Lower leg skin (tissue), 3 donors: ENCODE results near the gene PARP16.

Source experiments
- POLR2A ChIP-seq, 2 donors: fragments of 450-650 bp; IDR thresholded peaks; one replicate each; pipeline ENCODE4 v1.6.1; 2016 to 2017; ENCODE audit warnings: antibody characterized with exemption in 2 of 2, mild to moderate bottlenecking in 1 of 2, moderate library complexity in 1 of 2
- TF ChIP-seq, protein P1 (sequence below), 3 donors: fragments of 450-650 bp; IDR thresholded peaks; one replicate each; pipeline ENCODE4 v1.5.1; 2016; ENCODE audit warnings: antibody characterized with exemption in 3 of 3, mild to moderate bottlenecking in 3 of 3, moderate library complexity in 2 of 3

DNA sequence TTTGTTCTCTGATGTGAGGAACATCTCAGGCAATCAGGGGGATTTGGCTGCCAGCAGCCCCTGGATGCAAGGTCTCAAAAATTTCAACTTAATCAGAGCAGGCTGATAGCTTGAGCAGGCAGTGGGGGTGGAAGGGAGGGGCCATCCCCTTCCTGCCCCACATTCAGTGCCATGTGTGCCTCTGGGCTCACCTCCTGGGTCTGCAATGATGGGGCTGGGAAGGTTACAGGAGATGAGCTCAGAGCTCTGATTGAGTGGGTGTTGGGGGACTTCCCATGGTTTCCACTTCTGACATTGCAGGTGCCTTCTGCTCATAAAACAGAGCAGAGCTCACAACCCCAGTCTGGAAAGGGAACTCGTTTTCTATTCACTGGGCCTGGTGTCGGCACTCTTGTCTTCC lies 37.0 kb downstream of the PARP16 start:
- TF ChIP-seq, protein P1, sequence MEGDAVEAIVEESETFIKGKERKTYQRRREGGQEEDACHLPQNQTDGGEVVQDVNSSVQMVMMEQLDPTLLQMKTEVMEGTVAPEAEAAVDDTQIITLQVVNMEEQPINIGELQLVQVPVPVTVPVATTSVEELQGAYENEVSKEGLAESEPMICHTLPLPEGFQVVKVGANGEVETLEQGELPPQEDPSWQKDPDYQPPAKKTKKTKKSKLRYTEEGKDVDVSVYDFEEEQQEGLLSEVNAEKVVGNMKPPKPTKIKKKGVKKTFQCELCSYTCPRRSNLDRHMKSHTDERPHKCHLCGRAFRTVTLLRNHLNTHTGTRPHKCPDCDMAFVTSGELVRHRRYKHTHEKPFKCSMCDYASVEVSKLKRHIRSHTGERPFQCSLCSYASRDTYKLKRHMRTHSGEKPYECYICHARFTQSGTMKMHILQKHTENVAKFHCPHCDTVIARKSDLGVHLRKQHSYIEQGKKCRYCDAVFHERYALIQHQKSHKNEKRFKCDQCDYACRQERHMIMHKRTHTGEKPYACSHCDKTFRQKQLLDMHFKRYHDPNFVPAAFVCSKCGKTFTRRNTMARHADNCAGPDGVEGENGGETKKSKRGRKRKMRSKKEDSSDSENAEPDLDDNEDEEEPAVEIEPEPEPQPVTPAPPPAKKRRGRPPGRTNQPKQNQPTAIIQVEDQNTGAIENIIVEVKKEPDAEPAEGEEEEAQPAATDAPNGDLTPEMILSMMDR (IDR thresholded peaks at IDR 0.05), result no peak
- TF ChIP-seq POLR2A (IDR thresholded peaks at IDR 0.05), result no peak
